ENCODE measurements around the gene RFX5.
A peak's percentile ranks its signal among the peaks of the same experiment; 100 is the strongest.

The RFX5 gene

DNA sequence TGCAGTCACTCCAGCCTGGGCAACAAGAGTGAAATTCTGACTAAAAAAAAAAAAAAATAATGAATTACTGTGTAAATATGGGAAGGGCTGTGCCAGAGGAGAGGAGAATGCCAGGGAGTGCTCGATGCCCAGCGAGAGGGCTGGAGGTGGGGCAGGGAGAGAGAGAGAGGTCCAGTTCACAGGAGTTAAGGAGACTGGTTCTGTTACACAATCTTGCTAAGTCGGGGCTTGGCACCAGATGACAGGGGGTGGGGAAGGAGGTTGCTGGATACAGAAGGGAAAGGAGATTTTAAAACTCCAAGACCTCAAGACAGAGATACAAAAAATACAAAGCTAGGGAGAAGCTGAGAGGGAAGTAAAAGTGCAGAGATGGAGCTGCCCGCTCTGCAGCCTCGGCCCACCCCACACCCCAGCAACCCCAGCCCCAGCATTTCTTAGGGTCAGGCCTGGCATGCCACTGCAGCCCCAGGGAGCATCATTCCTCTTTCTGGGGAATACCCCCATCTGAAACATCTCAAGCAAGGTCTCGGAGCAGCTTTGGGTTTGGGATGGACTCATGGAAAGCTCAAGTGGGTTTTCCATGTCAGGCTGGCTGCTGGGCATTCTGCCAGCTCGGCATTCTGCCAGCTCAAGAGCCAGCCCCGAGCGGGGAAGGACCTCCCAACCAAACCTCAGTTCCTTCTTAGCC lies 24.5 kb upstream of the RFX5 start (continued):
- TF ChIP-seq, protein P1, sequence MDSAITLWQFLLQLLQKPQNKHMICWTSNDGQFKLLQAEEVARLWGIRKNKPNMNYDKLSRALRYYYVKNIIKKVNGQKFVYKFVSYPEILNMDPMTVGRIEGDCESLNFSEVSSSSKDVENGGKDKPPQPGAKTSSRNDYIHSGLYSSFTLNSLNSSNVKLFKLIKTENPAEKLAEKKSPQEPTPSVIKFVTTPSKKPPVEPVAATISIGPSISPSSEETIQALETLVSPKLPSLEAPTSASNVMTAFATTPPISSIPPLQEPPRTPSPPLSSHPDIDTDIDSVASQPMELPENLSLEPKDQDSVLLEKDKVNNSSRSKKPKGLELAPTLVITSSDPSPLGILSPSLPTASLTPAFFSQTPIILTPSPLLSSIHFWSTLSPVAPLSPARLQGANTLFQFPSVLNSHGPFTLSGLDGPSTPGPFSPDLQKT (IDR thresholded peaks at IDR 0.05; ENCODE audit: borderline replicate concordance, low read depth, low read length): no peak
- TF ChIP-seq WT1 (tag by site-specific recombination; IDR thresholded peaks at IDR 0.05): no peak
- TF ChIP-seq, protein P2, sequence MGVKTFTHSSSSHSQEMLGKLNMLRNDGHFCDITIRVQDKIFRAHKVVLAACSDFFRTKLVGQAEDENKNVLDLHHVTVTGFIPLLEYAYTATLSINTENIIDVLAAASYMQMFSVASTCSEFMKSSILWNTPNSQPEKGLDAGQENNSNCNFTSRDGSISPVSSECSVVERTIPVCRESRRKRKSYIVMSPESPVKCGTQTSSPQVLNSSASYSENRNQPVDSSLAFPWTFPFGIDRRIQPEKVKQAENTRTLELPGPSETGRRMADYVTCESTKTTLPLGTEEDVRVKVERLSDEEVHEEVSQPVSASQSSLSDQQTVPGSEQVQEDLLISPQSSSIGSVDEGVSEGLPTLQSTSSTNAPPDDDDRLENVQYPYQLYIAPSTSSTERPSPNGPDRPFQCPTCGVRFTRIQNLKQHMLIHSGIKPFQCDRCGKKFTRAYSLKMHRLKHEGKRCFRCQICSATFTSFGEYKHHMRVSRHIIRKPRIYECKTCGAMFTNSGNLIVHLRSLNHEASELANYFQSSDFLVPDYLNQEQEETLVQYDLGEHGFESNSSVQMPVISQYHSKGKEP (tag by site-specific recombination; IDR thresholded peaks at IDR 0.05): 0 out of 2 replicates have a peak, but pooled peaks have one; percentile 16
- TF ChIP-seq, protein P3, sequence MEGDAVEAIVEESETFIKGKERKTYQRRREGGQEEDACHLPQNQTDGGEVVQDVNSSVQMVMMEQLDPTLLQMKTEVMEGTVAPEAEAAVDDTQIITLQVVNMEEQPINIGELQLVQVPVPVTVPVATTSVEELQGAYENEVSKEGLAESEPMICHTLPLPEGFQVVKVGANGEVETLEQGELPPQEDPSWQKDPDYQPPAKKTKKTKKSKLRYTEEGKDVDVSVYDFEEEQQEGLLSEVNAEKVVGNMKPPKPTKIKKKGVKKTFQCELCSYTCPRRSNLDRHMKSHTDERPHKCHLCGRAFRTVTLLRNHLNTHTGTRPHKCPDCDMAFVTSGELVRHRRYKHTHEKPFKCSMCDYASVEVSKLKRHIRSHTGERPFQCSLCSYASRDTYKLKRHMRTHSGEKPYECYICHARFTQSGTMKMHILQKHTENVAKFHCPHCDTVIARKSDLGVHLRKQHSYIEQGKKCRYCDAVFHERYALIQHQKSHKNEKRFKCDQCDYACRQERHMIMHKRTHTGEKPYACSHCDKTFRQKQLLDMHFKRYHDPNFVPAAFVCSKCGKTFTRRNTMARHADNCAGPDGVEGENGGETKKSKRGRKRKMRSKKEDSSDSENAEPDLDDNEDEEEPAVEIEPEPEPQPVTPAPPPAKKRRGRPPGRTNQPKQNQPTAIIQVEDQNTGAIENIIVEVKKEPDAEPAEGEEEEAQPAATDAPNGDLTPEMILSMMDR (tag by site-specific recombination; IDR thresholded peaks at IDR 0.05): no peak
- no peak for TF ChIP-seq ZNF747 (tag by site-specific recombination; IDR thresholded peaks at IDR 0.05)
- TF ChIP-seq ZNF768 (tag by site-specific recombination; IDR thresholded peaks at IDR 0.05): no peak
- TF ChIP-seq, protein P4, sequence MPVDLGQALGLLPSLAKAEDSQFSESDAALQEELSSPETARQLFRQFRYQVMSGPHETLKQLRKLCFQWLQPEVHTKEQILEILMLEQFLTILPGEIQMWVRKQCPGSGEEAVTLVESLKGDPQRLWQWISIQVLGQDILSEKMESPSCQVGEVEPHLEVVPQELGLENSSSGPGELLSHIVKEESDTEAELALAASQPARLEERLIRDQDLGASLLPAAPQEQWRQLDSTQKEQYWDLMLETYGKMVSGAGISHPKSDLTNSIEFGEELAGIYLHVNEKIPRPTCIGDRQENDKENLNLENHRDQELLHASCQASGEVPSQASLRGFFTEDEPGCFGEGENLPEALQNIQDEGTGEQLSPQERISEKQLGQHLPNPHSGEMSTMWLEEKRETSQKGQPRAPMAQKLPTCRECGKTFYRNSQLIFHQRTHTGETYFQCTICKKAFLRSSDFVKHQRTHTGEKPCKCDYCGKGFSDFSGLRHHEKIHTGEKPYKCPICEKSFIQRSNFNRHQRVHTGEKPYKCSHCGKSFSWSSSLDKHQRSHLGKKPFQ (tag by site-specific recombination; IDR thresholded peaks at IDR 0.05): no peak
- TF ChIP-seq ZBTB48 (tag by site-specific recombination; IDR thresholded peaks at IDR 0.05): 0 out of 2 replicates have a peak, but pooled peaks have one; percentile 49

DNA sequence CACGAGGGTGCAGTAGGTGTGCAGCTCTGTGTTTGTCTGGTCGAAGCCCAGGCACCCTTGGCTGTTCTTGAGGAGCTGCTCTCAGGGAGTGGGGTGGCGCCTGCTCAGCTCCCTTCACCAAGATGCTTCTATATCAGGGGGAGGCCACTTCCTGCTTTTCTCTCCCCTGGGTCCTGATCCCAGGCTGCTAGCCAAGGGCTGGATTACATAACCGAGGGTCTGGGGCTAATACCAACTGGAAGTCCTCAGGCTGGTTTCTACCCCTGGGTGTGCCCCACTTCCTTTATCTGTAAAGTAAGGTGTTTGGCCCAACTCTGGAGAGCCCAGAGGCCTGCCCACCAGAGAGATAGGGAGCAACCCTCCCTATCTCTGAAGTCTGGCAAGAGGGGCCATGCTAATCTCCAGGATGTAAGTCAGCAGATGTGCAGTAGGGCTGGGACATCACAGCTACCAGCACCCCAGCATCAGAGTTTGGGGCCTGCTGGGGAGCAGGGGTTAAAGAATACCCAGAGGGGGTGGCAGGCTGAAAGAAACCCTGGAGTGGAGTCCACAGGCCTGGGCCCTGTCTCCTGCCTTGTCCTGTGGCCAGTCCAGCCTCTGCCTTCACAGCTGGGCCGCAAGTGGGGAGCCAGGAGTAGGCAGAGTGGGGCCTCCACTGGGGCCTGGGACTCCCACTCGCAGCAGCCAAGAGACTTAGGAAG lies 23.3 kb upstream of the RFX5 start:
- CTCF ChIA-PET: interaction anchor here (1.2 to 1.7 kb wide), 2 partner anchors 28 to 30 kb away, joined by 4 to 11 read pairs; no protein-coding TSS in a partner anchor
- H3K9me3 ChIP-seq (ENCODE audit: control insufficient read depth, insufficient read depth, low read depth, low read length): no peaks in the 10 kb centered on the region
- H3K4me3 ChIP-seq (ENCODE audit: low read depth, low read length): no peak overlapping the region
- POLR2A ChIA-PET: interaction anchor here (0.8 kb wide), 1 partner anchor 29 kb away, joined by 4 read pairs; the partner anchor contains the start of gene PSMB4
- H3K36me3 ChIP-seq (ENCODE audit: control insufficient read depth in 2 of 2, insufficient read depth in 1 of 2, low read length in 2 of 2): peaks cover 0 to 40% of the 10 kb centered on the region in 2 experiments; a peak in 2 of 3 replicates
- no peak overlapping the region for H3K27ac ChIP-seq (ENCODE audit: extremely low read depth, low read depth, low read length)
- peaks cover 12% of the 10 kb centered on the region for H3K4me1 ChIP-seq (ENCODE audit: control insufficient read depth, insufficient read depth, low read length)
- no peak for TF ChIP-seq ZXDB (tag by site-specific recombination; IDR thresholded peaks at IDR 0.05)
- TF ChIP-seq, protein P5, sequence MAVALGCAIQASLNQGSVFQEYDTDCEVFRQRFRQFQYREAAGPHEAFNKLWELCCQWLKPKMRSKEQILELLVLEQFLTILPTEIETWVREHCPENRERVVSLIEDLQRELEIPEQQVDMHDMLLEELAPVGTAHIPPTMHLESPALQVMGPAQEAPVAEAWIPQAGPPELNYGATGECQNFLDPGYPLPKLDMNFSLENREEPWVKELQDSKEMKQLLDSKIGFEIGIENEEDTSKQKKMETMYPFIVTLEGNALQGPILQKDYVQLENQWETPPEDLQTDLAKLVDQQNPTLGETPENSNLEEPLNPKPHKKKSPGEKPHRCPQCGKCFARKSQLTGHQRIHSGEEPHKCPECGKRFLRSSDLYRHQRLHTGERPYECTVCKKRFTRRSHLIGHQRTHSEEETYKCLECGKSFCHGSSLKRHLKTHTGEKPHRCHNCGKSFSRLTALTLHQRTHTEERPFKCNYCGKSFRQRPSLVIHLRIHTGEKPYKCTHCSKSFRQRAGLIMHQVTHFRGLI (tag by site-specific recombination; IDR thresholded peaks at IDR 0.05): no peak
- peak; percentile 13; the same call in 1 of the 2 replicates for TF ChIP-seq ZFHX2 (tag by site-specific recombination; conservative IDR thresholded peaks at IDR 0.05)
- TF ChIP-seq, protein P6, sequence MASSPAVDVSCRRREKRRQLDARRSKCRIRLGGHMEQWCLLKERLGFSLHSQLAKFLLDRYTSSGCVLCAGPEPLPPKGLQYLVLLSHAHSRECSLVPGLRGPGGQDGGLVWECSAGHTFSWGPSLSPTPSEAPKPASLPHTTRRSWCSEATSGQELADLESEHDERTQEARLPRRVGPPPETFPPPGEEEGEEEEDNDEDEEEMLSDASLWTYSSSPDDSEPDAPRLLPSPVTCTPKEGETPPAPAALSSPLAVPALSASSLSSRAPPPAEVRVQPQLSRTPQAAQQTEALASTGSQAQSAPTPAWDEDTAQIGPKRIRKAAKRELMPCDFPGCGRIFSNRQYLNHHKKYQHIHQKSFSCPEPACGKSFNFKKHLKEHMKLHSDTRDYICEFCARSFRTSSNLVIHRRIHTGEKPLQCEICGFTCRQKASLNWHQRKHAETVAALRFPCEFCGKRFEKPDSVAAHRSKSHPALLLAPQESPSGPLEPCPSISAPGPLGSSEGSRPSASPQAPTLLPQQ (tag by site-specific recombination; IDR thresholded peaks at IDR 0.05): no peak
- no peak for TF ChIP-seq ZNF837 (tag by site-specific recombination; IDR thresholded peaks at IDR 0.05)
- TF ChIP-seq, protein P7, sequence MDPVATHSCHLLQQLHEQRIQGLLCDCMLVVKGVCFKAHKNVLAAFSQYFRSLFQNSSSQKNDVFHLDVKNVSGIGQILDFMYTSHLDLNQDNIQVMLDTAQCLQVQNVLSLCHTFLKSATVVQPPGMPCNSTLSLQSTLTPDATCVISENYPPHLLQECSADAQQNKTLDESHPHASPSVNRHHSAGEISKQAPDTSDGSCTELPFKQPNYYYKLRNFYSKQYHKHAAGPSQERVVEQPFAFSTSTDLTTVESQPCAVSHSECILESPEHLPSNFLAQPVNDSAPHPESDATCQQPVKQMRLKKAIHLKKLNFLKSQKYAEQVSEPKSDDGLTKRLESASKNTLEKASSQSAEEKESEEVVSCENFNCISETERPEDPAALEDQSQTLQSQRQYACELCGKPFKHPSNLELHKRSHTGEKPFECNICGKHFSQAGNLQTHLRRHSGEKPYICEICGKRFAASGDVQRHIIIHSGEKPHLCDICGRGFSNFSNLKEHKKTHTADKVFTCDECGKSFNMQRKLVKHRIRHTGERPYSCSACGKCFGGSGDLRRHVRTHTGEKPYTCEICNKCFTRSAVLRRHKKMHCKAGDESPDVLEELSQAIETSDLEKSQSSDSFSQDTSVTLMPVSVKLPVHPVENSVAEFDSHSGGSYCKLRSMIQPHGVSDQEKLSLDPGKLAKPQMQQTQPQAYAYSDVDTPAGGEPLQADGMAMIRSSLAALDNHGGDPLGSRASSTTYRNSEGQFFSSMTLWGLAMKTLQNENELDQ (tag by site-specific recombination; IDR thresholded peaks at IDR 0.05; ENCODE audit: low read depth): no peak
- no peak for TF ChIP-seq ZNF354C (tag by site-specific recombination; IDR thresholded peaks at IDR 0.05; ENCODE audit: borderline replicate concordance, low read depth)
- TF ChIP-seq, protein P8, sequence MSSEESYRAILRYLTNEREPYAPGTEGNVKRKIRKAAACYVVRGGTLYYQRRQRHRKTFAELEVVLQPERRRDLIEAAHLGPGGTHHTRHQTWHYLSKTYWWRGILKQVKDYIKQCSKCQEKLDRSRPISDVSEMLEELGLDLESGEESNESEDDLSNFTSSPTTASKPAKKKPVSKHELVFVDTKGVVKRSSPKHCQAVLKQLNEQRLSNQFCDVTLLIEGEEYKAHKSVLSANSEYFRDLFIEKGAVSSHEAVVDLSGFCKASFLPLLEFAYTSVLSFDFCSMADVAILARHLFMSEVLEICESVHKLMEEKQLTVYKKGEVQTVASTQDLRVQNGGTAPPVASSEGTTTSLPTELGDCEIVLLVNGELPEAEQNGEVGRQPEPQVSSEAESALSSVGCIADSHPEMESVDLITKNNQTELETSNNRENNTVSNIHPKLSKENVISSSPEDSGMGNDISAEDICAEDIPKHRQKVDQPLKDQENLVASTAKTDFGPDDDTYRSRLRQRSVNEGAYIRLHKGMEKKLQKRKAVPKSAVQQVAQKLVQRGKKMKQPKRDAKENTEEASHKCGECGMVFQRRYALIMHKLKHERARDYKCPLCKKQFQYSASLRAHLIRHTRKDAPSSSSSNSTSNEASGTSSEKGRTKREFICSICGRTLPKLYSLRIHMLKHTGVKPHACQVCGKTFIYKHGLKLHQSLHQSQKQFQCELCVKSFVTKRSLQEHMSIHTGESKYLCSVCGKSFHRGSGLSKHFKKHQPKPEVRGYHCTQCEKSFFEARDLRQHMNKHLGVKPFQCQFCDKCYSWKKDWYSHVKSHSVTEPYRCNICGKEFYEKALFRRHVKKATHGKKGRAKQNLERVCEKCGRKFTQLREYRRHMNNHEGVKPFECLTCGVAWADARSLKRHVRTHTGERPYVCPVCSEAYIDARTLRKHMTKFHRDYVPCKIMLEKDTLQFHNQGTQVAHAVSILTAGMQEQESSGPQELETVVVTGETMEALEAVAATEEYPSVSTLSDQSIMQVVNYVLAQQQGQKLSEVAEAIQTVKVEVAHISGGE (tag by site-specific recombination; conservative IDR thresholded peaks at IDR 0.05; ENCODE audit: low read depth): no peak
- TF ChIP-seq ZNF341 (tag by site-specific recombination; IDR thresholded peaks at IDR 0.05; ENCODE audit: low read depth): peak; percentile 55
- TF ChIP-seq ZNF664 (tag by site-specific recombination; IDR thresholded peaks at IDR 0.05): no peak
